GM19240 (cell line): Measurements from ENCODE around the gene POLR2L.
A peak's percentile ranks its signal among the peaks of the same experiment; 100 is the strongest.

Source experiments
- DNase-seq: peaks from one replicate; pipeline ENCODE4 v3.0.0; 2011; ENCODE audit warnings: low spot score; ENCODE audit not compliant: insufficient read length

POLR2L gene

DNA sequence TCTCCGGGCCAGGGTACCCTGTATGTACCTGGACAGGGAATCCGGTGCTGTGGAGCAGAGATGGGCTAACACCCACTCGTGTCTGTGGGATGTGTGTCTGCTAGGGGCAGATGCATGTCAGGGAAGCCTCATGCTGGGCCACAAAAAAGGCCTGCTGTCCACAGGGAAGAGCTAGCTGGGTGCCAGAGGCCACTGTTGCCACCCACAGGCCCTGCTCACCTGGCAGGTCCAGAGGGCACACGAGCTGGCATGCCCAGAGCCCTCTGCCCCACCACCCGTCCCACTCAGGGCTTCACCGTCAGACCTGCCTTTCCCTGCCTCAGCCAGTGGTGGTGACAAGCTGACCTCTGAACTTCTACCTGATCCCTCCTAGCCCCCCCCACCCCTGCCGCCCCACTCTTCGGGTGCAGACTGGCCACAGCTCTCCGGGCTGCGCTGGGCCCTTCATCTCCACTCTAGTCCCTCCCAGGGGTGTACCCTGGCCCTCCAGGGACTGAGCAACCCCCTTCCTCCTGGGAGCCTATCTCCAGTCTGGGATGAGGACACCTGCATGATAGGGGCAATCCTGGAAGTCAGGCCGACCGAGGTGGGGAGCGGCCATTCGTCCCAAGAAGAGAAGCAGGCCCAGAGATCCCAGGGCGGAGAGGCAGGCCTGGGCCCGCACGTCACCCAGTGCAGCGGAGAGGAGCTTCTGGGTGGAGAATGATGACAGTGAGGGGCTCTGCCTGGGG, 45.6 kb downstream of the POLR2L start:
- DNase-seq, result no peak

DNA sequence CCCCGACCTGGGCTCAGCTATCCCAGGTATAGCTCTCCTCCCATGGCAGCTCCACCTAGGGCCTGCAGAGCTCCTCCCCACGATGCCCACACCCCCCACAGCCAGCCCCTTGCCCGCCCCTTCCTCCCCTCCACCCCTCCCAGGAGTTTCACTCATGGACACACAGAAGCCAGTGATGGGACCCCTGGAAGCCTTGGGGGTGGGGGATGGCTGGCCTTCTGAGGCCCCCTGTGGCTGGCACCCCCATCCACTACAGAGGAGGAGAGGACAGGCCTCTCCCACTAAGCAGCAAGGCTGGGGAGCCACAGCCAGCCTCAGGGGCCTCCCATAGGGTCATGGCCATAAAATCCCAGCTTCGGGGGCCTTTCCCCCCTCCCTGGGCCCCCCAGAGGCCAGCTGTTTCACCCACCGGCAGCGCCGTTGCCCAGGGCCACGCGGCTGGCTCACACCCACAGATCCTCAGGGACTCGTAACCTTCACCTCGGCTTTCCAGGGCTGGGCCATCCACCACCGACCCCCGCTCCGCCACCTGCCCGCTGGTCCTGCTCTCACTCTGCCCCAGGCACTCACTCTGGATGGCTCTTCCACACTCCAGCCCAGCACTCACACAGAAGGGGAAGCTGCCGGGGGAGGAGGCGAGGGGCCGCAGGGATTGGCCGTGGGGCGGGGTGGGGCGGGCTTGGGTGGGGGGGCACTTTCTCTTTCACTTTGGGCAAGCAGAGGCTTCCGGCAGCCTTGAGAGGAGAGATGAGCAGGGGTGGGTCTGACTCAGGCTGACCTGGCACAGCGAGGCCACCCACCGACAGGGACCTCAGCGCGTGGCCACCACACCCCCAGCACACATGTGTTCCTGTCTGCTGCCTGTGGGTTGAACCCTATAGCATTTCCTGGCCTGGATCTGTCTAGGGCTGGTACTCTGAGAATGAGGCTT, 46.4 kb downstream of the POLR2L start:
- peak; percentile 98 for DNase-seq

DNA sequence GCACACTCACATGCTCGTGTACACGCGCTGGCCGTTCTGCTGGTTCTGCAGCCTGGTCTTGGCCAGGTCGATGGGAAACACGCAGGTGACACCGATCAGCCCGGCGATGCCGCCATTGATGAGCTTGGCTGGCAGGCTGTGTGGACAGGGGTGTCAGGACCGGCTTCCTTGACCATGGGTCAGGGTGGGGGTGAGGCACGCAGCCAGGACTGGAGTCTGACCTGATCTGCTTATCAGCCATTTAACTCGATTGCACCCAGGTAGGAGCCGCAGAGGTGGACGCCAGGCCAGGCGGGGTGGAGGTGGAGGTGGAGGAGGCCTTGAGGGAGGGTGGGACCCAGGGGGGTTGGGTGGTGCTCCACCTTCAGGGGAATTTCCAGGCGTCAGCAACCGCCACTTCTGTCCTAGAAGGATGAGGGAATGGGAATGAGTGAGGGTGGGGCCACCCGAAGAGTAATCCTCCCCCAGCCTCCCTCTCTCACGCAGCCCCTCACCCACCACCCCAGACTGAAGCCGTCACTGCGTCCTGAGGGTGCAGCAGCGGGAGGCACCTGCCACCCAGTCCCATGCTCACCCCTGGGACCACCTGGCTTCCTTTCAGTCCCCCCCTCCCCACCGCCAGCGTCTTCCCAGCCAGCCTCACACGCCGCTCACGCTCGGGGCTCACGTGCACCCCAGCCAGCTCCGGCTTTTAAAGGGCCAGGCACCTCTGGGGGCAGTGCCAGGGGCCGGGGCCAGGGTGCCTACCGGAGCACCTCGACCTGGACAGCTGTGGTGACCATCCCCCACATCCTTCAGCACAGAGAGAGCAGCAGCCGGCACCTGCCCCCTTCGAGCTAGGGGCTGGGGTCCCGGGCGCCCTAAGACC, 47.3 kb downstream of the POLR2L start:
- no peak for DNase-seq

DNA sequence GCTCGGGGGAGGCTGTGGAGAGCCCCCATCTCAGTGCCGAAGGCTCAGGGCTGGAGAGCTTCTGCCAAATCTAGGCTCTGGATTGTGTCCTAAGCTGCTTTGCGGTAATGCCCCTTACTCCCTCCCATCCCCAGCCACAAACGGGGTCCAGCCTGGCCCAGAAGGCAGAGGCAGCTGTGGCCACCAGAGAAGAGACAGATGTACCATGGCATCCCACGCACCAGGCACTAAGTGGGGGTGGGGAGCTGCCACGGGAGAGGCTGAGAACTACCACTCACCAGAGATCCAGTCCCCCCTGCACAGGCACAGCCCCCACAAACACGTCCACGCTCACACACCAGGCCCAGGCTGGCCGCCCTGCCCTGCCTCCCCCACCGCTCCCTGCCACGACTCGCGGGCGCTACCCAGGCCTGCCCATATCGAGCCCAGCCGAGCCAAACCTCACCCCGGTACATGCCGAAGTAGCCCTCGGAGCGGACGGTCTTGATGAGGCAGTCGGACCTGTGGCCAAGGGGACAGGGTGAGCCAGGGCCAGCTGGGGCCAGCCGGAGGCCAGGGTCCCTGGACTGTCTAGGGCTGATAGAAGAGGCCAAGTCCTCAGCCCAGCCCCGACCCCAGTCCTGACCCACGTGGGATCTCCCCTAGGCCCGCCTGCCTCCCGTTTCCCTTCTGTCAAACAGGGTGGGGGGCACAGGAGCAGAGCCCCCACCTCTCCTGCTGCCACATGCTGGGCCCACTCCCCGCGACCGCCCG, 48.1 kb downstream of the POLR2L start:
- DNase-seq, result no peak

DNA sequence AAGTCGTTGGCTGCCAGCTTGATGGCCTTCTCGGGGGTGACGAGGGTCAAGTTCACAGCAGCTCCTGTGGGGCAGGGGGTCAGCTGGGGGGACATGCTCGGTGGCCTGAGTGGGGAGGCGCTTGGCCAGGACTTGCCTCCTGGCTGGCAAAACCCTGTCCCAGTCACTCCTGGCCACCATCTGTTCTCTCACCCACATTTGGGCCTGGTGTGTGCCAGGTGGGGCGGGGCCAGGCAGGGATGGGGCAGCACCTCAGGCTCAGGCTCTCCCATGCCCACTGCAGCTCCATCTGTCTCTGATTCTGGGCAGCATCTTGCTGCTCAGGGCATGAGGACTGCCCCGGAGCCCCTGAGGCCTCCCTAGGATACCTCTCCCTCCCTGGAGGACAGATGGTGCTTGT, 48.8 kb downstream of the POLR2L start:
- no peak for DNase-seq

DNA sequence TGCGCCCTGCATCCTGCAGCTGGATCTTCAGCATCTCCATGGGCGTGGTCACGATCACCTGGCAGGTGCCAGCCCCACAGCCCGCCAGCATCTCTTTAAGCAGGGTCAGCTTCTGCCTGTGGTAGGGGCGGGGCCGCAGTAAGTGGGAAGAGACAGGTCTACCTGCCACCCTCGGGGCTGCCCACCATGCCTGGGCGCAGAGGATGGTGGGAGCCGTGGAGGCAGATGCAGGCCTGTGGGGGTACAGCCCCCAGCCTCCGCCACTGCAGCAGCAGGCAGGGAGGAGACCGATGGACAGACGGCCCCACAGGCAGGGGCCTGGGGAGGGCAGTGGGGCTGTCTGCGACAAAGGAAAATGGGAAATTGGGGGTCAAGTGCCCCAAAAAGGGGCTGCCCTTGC, 49.5 kb downstream of the POLR2L start:
- DNase-seq, result no peak

DNA sequence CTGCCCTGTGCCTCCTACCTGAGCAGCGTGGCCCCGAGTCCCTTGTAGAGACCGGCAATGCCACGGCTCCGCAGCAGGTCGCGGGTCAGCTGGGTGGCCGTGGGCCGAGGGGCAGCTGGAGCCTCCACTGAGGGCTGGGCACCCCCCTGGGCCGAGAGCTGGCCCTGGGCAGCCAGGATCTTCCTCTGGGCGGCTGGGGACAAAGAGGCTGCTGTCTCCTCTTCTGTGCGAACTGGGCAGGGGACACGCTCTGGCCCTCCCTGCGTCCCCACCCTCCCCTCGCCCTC, 49.9 kb downstream of the POLR2L start:
- DNase-seq, result no peak

DNA sequence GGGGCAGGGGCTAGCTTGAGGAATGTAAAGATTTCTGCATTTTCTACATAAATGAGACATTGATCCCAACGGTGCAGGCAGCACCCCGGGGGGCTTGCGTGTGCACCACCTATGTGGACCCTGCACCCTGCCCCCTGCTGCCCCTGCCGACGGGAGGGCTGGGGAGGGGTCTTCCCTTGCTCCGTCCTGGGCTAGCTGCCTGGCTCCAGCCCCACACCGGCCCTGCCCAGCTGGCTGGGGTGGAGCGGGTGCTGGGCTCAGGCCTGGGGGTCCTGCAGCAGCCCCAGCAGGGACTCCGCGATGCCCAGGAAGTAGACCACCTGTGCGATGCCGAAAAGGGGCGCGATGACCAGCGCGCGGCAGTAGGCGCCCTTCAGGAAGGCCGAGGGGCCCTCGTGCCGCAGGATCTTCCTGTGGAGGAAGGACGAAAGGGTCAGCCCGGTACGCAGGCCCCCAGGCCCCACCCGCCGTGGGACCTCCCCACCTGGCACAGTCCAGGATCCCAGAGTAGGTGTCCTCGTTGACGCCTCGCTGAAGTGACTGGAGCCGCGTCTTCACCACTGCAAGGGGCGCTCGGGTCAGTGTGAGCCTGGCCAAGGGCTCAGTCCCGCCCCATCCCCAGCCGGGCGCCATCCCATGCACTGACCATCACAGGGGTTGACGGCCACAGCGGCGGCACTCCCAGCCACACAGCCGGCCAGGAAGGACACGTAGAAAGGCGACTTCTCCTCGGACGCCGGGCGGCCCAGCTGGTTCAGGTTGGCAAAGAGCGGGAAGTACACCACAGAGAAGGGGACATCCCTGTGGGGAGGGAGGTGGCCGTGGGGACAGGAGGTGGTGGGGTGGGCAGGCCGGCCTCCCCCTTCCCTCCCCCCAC, 50.4 kb downstream of the POLR2L start:
- DNase-seq, result no peak

DNA sequence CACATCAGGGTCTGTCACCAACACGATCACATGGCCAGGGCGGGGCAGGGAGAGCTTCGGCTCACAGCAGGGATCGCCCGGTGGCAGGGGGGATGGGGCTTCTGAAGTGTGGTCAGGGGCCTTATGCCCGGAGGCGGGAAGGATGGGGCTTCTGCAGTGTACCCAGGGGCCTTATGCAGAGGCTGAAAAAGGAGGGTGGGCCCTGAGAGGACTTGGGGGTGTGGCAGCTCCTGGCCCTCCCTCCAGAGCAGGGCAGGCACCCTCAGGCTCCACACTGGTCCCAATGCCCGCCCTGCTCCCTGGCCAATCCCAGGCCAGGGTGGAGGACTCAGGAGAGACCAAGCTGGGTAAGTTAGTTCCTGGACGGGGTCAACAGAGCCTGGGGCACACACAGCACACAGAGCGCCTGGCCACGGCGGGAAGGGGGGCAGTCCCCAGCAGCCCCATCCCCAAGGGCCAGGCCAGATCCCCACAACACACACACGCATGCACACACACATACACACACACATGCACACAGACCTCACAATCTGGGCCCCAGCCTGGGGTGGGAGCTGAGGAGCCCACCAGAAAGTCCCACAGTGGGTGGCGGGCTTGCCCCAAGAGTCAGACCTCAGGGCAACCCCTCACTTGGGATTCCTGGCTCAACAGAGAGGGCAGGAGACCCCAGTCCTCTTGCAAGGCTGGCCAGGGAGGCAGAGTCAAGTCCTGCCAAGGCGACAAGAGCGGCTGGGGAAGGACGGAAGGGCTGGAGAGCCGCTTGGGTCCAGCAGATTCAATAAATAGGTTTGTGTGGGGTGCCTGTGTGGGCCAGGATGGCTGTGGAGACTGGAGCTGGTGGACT, 51.4 kb downstream of the POLR2L start:
- DNase-seq, result no peak

DNA sequence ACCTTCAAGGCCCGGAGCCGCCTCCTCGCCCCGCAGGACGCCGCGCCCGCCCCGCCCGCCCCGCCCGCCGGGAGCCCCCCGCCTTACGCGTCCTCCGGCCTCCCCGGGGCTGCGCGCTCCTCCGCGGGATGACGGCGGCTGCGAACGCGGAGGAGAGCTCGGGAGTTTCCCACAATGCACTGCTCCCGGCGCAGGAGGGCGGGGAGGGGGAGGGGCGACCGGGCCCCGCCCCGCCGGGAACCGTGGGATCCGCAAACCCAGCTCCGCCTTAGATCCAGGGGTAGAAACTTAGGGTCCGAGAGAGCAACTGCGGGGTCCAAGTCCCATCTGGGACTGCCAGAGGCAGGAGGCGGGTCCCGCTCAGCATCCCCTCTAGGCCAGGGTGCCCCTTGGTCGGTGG, 52.4 kb downstream of the POLR2L start, which contains the start of gene CEND1:
Gene CEND1 (minus strand): TSS at position 148 of the 400 bp plus-strand sequence. CDS start 1,514 bp downstream, outside the sequence.
- DNase-seq, result no peak
